ENCODE results near the gene GPR62.

The GPR62 gene

DNA sequence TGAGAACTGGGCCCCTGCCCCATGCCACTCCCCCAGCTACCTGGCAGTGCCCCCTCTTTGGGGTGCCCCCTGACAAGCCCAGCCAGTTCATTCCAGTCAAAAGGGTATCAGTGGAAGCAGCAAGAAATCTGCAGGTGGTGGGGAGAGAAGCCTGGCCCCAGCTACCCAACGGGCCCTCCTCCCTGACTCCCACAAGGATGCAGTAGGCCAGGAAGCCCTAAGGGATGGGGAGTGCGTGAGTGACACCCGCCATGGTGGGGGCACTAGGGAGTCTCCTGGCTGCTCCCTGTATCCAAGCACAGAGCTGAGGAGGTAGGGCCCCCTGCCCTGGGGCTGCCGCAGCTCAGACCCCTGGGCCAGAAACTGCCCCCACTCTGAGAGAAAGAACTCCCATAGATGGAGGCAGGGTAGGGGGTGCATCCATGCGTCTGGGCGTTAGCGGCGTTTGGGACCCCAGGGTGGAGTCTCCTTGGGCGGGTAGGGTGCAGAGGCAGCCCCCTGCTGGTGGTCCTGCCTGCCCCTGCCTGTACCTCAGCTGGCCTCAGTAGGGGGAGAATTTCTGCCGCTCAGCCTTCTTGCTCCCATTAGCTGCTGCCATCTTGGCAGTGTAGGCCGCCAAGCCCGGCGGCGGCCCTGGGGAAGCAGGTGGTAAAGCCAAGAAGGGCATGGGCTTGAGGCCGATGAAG, 2.5 kb downstream of the GPR62 start:
- Histone ChIP-seq H3K4me3 (ENCODE audit: low read depth in 1 of 2, low read length in 1 of 2) (no peak overlapping the region), H3K27ac (no peak overlapping the region), H3K9me3 (no peaks in the 10 kb centered on the region), H3K36me3 (no peaks in the 10 kb centered on the region), H3K27me3 (peaks cover 89% of the 10 kb centered on the region), H3K4me1 (ENCODE audit: control insufficient read depth in 1 of 2, insufficient read depth in 1 of 2, low read depth in 1 of 2, low read length in 1 of 2) (peaks cover 13 to 31% of the 10 kb centered on the region in 2 experiments)
- TF ChIP-seq, protein P1, sequence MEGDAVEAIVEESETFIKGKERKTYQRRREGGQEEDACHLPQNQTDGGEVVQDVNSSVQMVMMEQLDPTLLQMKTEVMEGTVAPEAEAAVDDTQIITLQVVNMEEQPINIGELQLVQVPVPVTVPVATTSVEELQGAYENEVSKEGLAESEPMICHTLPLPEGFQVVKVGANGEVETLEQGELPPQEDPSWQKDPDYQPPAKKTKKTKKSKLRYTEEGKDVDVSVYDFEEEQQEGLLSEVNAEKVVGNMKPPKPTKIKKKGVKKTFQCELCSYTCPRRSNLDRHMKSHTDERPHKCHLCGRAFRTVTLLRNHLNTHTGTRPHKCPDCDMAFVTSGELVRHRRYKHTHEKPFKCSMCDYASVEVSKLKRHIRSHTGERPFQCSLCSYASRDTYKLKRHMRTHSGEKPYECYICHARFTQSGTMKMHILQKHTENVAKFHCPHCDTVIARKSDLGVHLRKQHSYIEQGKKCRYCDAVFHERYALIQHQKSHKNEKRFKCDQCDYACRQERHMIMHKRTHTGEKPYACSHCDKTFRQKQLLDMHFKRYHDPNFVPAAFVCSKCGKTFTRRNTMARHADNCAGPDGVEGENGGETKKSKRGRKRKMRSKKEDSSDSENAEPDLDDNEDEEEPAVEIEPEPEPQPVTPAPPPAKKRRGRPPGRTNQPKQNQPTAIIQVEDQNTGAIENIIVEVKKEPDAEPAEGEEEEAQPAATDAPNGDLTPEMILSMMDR (IDR thresholded peaks at IDR 0.05): no peak

GRCh38 chr3:51958603-51959521, 3.7 kb downstream of the GPR62 start:
- H3K27me3 ChIP-seq: peaks cover 99% of the 10 kb centered on the region
- no peak overlapping the region for H3K4me3 ChIP-seq (ENCODE audit: low read depth in 1 of 2, low read length in 1 of 2)
- TF ChIP-seq, protein P1 (IDR thresholded peaks at IDR 0.05): no peak
- H3K4me1 ChIP-seq (ENCODE audit: control insufficient read depth in 1 of 2, insufficient read depth in 1 of 2, low read depth in 1 of 2, low read length in 1 of 2): peaks cover 13 to 25% of the 10 kb centered on the region in 2 experiments
- H3K27ac ChIP-seq: no peak overlapping the region
- no peaks in the 10 kb centered on the region for H3K9me3 ChIP-seq
- no peaks in the 10 kb centered on the region for H3K36me3 ChIP-seq

DNA sequence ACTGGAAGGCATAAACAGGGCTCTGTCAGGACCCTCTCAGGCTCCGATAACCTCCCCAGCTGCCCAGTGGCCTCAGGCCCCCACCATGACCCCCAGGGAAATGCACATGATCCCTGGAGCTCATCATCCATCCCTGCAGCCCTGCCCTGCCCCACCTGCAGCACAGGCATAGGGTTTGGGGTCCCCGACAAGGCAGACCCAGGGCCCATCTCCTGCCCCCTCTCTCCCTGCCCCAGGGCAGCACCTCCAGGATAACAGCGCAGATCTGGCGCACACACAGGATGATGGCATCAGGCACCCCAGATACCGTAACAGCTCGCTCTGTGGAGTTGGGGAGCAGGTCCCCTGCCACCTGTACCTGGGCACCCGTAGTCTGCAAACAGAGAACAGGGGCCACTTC, 4.5 kb downstream of the GPR62 start:
- H3K4me1 ChIP-seq (ENCODE audit: control insufficient read depth in 1 of 2, insufficient read depth in 1 of 2, low read depth in 1 of 2, low read length in 1 of 2): peaks cover 13 to 19% of the 10 kb centered on the region in 2 experiments
- no peaks in the 10 kb centered on the region for H3K36me3 ChIP-seq

DNA sequence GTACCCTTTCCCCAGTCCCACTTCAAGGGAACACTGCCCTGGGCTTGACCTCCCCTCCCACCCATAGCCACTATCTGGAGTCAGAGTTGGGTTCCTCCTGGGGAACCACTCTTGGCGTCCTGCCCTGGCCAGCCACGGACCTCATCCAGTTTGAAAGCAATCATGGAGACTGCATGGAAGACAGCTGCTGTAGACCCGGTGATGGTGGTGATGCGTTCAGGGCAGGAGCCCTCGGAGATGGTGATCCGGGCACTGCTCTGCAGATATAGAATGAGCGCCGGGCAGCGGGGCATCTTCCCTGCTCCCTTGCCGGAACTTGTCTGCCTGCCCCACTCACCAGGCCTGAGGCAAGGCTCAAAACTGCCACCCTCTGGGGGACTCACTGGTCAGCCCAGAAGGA, 5.2 kb downstream of the GPR62 start:
- Histone ChIP-seq H3K4me3 (ENCODE audit: low read depth in 1 of 2, low read length in 1 of 2) (no peak overlapping the region), H3K27ac (no peak overlapping the region), H3K4me1 (ENCODE audit: control insufficient read depth in 1 of 2, insufficient read depth in 1 of 2, low read depth in 1 of 2, low read length in 1 of 2) (peaks cover 12 to 13% of the 10 kb centered on the region in 2 experiments), H3K27me3 (peaks cover 99% of the 10 kb centered on the region), H3K9me3 (no peaks in the 10 kb centered on the region), H3K36me3 (no peaks in the 10 kb centered on the region)
- TF ChIP-seq, protein P1 (IDR thresholded peaks at IDR 0.05): no peak

More for the DNA sequence above, 4.5 kb downstream of the GPR62 start:
- Histone ChIP-seq H3K9me3 (no peaks in the 10 kb centered on the region), H3K27ac (no peak overlapping the region), H3K27me3 (peaks cover 99% of the 10 kb centered on the region), H3K4me3 (ENCODE audit: low read depth in 1 of 2, low read length in 1 of 2) (no peak overlapping the region)
- TF ChIP-seq, protein P1 (IDR thresholded peaks at IDR 0.05): no peak

DNA sequence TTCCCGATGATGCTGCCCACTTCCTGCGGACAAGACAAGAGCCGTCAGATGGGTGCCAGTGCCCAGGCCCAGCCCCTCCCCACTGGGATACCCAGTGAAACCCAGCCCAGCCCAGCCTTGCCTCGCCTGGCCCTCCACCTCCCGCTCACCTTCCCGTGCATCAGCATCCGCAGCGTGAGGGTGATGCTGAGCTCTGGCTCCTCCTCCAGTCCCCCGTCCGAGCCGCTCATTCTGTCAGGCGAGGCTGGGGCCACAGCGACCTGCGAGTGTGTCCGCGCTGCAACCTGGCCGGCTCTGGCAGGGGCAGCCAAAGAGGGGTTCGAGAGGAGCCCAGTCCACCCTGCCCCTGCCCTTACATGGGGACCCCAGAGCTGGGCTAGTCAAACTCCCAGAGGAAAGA, 5.8 kb downstream of the GPR62 start:
- no peak overlapping the region for H3K4me3 ChIP-seq (ENCODE audit: low read depth in 1 of 2, low read length in 1 of 2)
- no peak overlapping the region for H3K27ac ChIP-seq
- H3K4me1 ChIP-seq (ENCODE audit: control insufficient read depth in 1 of 2, insufficient read depth in 1 of 2, low read depth in 1 of 2, low read length in 1 of 2): peaks cover 6 to 8% of the 10 kb centered on the region in 2 experiments
- H3K9me3 ChIP-seq: no peaks in the 10 kb centered on the region
- no peaks in the 10 kb centered on the region for H3K36me3 ChIP-seq
- H3K27me3 ChIP-seq: peaks cover 99% of the 10 kb centered on the region
- TF ChIP-seq, protein P1 (IDR thresholded peaks at IDR 0.05): no peak

All from neutrophil (primary cell).